ENCODE measurements around the gene DOCK8. TPM values are rescaled to one million over a fixed set of nuclear protein-coding genes. Genes with fewer than 3 reads are reported as not detected.

DOCK8 gene
- total and polyA plus RNA-seq, 10 donors: 34.3 to 275 (median 184) TPM

DNA sequence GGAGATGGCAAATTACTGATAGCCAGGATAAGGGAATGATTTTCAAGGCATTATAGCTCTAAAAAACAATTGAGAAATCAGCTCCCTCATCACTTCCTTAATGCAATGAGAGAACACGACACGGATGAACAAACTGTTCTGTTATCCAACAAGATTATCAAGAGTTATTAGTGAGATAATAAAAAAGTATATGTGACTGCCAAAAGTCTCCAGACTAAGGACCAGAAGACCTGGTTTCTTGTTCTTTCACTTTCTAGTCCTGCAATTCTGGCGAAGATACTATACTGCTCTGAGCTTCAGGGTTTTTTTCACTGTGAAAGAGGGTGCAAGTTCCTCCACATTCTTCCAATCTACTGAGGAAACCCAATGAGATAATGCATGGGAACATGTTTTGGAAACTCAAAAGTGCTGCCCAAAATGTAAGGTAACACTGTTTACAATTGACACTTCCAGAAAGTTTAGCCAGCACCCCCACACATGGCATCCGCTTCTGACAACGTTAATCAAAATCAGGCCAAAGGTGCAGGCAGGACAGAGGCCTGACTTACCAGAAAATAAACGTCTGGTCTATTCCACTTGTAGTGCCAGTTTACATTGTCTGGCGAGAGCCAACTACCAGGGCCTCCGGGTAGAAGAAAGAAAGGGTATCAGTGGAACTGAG lies 254.2 kb downstream of the DOCK8 start:
- peak overlapping the region in 6 of 8 donors; percentile 48 to 84 (median 61) for H3K4me3 ChIP-seq
- H3K4me1 ChIP-seq: peaks cover 16 to 47% (median 33%) of the 10 kb centered on the region in 6 donors
- DNase-seq: no peak
- H3K27me3 ChIP-seq (replicated peaks in 1 of 7): no peaks in the 10 kb centered on the region
- 16 to 24% (median 20%) methylated on average over 8 of the region's 8 CpGs for WGBS, 5 donors
- H3K36me3 ChIP-seq: peaks cover 0 to 30% (median 24%) of the 10 kb centered on the region in 6 donors
- no peak for TF ChIP-seq POLR2AphosphoS5 (IDR thresholded peaks at IDR 0.05)
- TF ChIP-seq POLR2A (IDR thresholded peaks at IDR 0.05): no peak
- TF ChIP-seq, protein P1, sequence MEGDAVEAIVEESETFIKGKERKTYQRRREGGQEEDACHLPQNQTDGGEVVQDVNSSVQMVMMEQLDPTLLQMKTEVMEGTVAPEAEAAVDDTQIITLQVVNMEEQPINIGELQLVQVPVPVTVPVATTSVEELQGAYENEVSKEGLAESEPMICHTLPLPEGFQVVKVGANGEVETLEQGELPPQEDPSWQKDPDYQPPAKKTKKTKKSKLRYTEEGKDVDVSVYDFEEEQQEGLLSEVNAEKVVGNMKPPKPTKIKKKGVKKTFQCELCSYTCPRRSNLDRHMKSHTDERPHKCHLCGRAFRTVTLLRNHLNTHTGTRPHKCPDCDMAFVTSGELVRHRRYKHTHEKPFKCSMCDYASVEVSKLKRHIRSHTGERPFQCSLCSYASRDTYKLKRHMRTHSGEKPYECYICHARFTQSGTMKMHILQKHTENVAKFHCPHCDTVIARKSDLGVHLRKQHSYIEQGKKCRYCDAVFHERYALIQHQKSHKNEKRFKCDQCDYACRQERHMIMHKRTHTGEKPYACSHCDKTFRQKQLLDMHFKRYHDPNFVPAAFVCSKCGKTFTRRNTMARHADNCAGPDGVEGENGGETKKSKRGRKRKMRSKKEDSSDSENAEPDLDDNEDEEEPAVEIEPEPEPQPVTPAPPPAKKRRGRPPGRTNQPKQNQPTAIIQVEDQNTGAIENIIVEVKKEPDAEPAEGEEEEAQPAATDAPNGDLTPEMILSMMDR (IDR thresholded peaks at IDR 0.05 in 8 of 11, conservative IDR thresholded peaks at IDR 0.05 in 3 of 11): no peak
- intact Hi-C loops (cut with DNase I; ENCODE audit: low total_unique reads): no loop called here
- H3K9me3 ChIP-seq: no peaks in the 10 kb centered on the region
- H3K27ac ChIP-seq: peak overlapping the region in 7 of 8 donors; percentile 55 to 93 (median 88)

DNA sequence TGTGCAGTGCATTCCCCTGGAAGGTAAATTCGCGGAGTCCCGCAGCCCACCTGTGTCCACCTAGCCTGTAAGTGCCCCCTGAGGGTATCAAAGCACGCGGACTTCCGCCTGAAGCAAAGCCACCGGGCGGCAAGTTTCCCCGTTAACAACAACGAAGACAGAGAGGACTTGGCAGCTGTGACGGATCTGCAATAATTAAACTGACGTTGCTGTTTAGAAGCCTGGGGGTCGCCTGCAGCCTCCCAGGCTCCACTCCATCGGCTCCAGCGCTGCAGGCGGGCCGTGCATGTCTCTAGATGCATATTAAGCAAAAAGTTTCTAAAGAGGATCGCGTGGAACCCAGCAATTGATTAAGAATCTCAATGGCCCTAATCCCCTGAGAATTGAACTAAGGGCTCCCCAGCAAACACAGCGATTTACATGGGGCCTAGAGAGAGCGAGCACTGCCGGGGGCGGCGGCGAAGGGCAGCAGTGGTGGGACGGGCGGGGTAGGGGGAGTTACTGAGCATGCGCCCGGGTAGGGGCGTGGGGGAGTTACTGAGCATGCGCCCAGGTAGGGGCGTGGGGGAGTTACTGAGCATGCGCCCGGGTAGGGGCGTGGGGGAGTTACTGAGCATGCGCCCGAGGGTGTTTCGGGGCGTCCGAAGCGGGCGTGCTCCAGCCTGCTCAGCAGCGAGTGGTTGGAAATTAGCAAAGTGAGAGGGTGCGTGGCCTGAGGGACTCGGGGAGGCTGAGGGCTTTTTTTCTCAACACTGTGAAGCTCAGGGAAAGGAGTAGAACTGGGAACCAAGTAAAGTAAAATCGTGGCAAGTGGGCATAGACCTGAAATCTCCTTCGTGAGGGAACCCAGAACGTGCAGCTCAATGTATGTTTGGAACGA lies 255.2 kb downstream of the DOCK8 start:
- Histone ChIP-seq H3K27me3 (replicated peaks in 1 of 7) (no peaks in the 10 kb centered on the region), H3K9me3 (no peaks in the 10 kb centered on the region), H3K4me3 (peak overlapping the region; percentile 48 to 84 (median 58)), H3K36me3 (peaks cover 0 to 21% (median 14%) of the 10 kb centered on the region in 6 donors), H3K4me1 (peaks cover 16 to 47% (median 33%) of the 10 kb centered on the region in 6 donors), H3K27ac (peak overlapping the region; percentile 55 to 93 (median 86))
- WGBS, 5 donors: 1 to 5% (median 2%) methylated on average over 36 to 49 of the region's 49 CpGs
- TF ChIP-seq, protein P1 (IDR thresholded peaks at IDR 0.05 in 8 of 11, conservative IDR thresholded peaks at IDR 0.05 in 3 of 11): peak in 1 of 11 experiments; percentile 18
- TF ChIP-seq POLR2A (IDR thresholded peaks at IDR 0.05) (no peak), POLR2AphosphoS5 (IDR thresholded peaks at IDR 0.05) (peak; percentile 82 to 91 (median 88))
- peak; percentile 94 for DNase-seq
- intact Hi-C loops (cut with DNase I; ENCODE audit: low total_unique reads): no loop called here

DNA sequence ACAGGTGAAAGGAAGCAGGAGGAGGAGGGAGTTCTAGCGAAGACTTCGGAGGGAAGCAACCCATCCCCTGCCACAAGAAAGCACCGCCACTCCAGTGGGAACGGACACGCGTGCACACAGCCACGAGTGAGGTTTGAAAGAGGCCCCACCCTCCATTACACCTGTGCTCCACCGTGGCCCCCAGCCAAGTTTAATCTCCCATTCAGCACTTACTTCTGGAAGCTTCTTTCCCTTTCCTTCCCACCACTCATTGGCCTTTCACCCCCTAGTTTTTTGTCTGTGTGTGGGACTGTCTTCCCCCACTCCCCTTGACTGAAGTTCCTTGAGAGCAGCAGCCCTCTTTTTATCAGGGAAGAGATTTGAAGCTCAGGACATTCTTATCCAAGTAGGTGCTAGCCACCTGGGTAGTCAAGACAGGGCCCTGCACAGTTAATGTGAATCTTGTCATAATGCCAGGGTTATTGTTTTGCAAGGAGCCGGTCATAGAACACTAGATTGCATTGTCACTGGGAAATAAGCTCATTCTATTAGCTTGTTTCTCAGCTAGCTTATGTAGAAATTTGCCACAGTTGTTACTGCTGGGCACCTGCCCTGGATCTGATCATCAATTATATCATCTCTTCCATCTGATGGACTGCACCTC lies 256.0 kb downstream of the DOCK8 start:
- peak overlapping the region; percentile 38 to 93 (median 86) for H3K27ac ChIP-seq
- intact Hi-C loops (cut with DNase I; ENCODE audit: low total_unique reads): no loop called here

More for the DNA sequence above, 256.0 kb downstream of the DOCK8 start:
- H3K4me3 ChIP-seq: peak overlapping the region; percentile 48 to 84 (median 58)
- no peaks in the 10 kb centered on the region for H3K9me3 ChIP-seq
- WGBS, 5 donors: 9 to 42% (median 21%) methylated on average over 5 to 9 of the region's 9 CpGs
- H3K36me3 ChIP-seq: peaks cover 0 to 16% (median 6%) of the 10 kb centered on the region in 6 donors
- peaks cover 16 to 47% (median 33%) of the 10 kb centered on the region in 6 donors for H3K4me1 ChIP-seq
- no peaks in the 10 kb centered on the region for H3K27me3 ChIP-seq (replicated peaks in 1 of 7)
- peak; percentile 84 for DNase-seq
- TF ChIP-seq POLR2AphosphoS5 (IDR thresholded peaks at IDR 0.05) (no peak), POLR2A (IDR thresholded peaks at IDR 0.05) (no peak)
- TF ChIP-seq, protein P1 (IDR thresholded peaks at IDR 0.05 in 8 of 11, conservative IDR thresholded peaks at IDR 0.05 in 3 of 11): no peak
